Hepatocyte (in vitro differentiated cells): ENCODE data around the gene HMGB1.

ENCODE experiments used
- EZH2 ChIP-seq: fragments of 200-600 bp; sonication (generic); IDR thresholded peaks from 2 replicates; pipeline ENCODE4 v1.6.1; 2016; ENCODE audit warnings: antibody characterized with exemption, mild to moderate bottlenecking, borderline replicate concordance
- EZH2phosphoT487 ChIP-seq: fragments of 200-600 bp; sonication (generic); IDR thresholded peaks from one replicate; pipeline ENCODE4 v1.6.1; 2018; ENCODE audit warnings: antibody characterized with exemption, mild to moderate bottlenecking, low read depth, moderate library complexity; ENCODE audit not compliant: unreplicated experiment, severe bottlenecking
- TF ChIP-seq, protein P1 (sequence below): fragments of 200-600 bp; sonication (generic); IDR thresholded peaks from 2 replicates; pipeline ENCODE4 v1.5.1; 2016; ENCODE audit warnings: antibody characterized with exemption, mild to moderate bottlenecking; ENCODE audit not compliant: poor library complexity

DNA sequence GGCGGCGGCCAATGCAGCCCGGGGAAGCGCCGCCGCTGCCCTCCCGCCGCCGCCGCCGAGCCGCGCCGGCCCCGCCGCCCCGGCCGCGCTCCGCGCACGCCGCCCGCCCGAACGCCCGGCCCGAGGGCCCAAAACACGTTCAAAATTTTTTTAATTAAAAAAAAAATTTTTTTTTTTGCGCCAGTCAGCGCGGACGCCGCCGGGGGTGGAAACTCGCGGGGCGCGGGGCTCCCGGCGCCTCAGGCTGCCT is 468 bp downstream of the HMGB1 start:
- TF ChIP-seq, protein P1, sequence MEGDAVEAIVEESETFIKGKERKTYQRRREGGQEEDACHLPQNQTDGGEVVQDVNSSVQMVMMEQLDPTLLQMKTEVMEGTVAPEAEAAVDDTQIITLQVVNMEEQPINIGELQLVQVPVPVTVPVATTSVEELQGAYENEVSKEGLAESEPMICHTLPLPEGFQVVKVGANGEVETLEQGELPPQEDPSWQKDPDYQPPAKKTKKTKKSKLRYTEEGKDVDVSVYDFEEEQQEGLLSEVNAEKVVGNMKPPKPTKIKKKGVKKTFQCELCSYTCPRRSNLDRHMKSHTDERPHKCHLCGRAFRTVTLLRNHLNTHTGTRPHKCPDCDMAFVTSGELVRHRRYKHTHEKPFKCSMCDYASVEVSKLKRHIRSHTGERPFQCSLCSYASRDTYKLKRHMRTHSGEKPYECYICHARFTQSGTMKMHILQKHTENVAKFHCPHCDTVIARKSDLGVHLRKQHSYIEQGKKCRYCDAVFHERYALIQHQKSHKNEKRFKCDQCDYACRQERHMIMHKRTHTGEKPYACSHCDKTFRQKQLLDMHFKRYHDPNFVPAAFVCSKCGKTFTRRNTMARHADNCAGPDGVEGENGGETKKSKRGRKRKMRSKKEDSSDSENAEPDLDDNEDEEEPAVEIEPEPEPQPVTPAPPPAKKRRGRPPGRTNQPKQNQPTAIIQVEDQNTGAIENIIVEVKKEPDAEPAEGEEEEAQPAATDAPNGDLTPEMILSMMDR, result no peak
- TF ChIP-seq EZH2, result no peak
- no peak for TF ChIP-seq EZH2phosphoT487
